ENCODE data around the gene ZNF385D.

The ZNF385D gene

GRCh38 chr3:21747966-21748555, 2.9 kb downstream of the ZNF385D start:
- no peak for DNase-seq

- no peak for DNase-seq
These were observed 3.6 kb downstream of the ZNF385D start for GRCh38 chr3:21747376-21747775.

GRCh38 chr3:21745966-21746365, 5.0 kb downstream of the ZNF385D start:
- DNase-seq, result no peak

GRCh38 chr3:21744793-21745192, 6.2 kb downstream of the ZNF385D start:
- no peak for DNase-seq

- no peak for DNase-seq
These were observed 11.9 kb downstream of the ZNF385D start for GRCh38 chr3:21738935-21739702.

GRCh38 chr3:21738283-21738682, 12.7 kb downstream of the ZNF385D start:
- DNase-seq, result no peak

- DNase-seq, result no peak
These were observed 16.3 kb downstream of the ZNF385D start for GRCh38 chr3:21734746-21735145.

GRCh38 chr3:21729888-21730459, 21.0 kb downstream of the ZNF385D start:
- no peak for DNase-seq

GRCh38 chr3:21729331-21729730, 21.7 kb downstream of the ZNF385D start:
- DNase-seq, result no peak

- DNase-seq, result no peak
These were observed 28.2 kb downstream of the ZNF385D start for GRCh38 chr3:21722768-21723167.

- no peak for DNase-seq
These were observed 28.7 kb downstream of the ZNF385D start for GRCh38 chr3:21722301-21722700.

GRCh38 chr3:21718943-21719591, 31.9 kb downstream of the ZNF385D start:
- DNase-seq, result no peak

GRCh38 chr3:21718161-21718765, 32.7 kb downstream of the ZNF385D start:
- DNase-seq, result no peak

GRCh38 chr3:21715662-21716061, 35.3 kb downstream of the ZNF385D start:
- DNase-seq, result no peak

GRCh38 chr3:21705769-21706168, 45.2 kb downstream of the ZNF385D start:
- DNase-seq, result no peak

GRCh38 chr3:21704796-21705195, 46.2 kb downstream of the ZNF385D start:
- DNase-seq, result no peak

GRCh38 chr3:21703291-21703690, 47.7 kb downstream of the ZNF385D start:
- DNase-seq, result no peak

- no peak for DNase-seq
These were observed 53.3 kb downstream of the ZNF385D start for GRCh38 chr3:21697707-21698106.

GRCh38 chr3:21694506-21694905, 56.5 kb downstream of the ZNF385D start:
- no peak for DNase-seq

GRCh38 chr3:21691036-21691435, 60.0 kb downstream of the ZNF385D start:
- DNase-seq, result no peak

GRCh38 chr3:21682206-21682605, 68.8 kb downstream of the ZNF385D start:
- DNase-seq, result no peak

GRCh38 chr3:21673393-21673792, 77.6 kb downstream of the ZNF385D start:
- no peak for DNase-seq

- no peak for DNase-seq
These were observed 78.7 kb downstream of the ZNF385D start for GRCh38 chr3:21672303-21672702.

All from inflammatory macrophage treated with lipopolysaccharide for 1 hour (primary cell).